HUES64 (cell line): ENCODE results near the gene MPO.
A peak's percentile ranks its signal among the peaks of the same experiment; 100 is the strongest.

Source experiments
- H3K27ac ChIP-seq: 2 replicates; pipeline ENCODE4 v1.7.0; 2013; ENCODE audit warnings: low read depth, low read length, inconsistent platforms
- H3K27me3 ChIP-seq: 2 replicates; pipeline ENCODE4 v1.6.1; 2013; ENCODE audit warnings: mild to moderate bottlenecking, low read length; ENCODE audit not compliant: insufficient read depth
- H3K36me3 ChIP-seq: 2 replicates; pipeline ENCODE4 v1.6.1; 2013; ENCODE audit warnings: mild to moderate bottlenecking, low read length; ENCODE audit not compliant: insufficient read depth
- H3K4me1 ChIP-seq: 2 replicates; pipeline ENCODE4 v1.6.1; 2013; ENCODE audit warnings: mild to moderate bottlenecking, low read length, moderate library complexity; ENCODE audit not compliant: insufficient read depth
- H3K4me3 ChIP-seq: 2 replicates; pipeline ENCODE4 v1.5.1; 2013; ENCODE audit warnings: mild to moderate bottlenecking, low read length, moderate library complexity
- H3K9ac ChIP-seq: 2 replicates; pipeline ENCODE4 v1.6.1; 2013; ENCODE audit warnings: mild to moderate bottlenecking, low read depth, low read length
- H3K9me3 ChIP-seq: 2 replicates; pipeline ENCODE4 v1.6.1; 2013; ENCODE audit warnings: low read depth, low read length; ENCODE audit not compliant: insufficient read depth
- WGBS: fragments of 150-250, 120-280 bp; methylation state at CpG from one replicate; pipeline ENCODE4 v1.1.7; 2013; ENCODE audit warnings: missing lambda C conversion rate; 5-methylcytosine and 5-hydroxymethylcytosine counted together

MPO gene

GRCh38 chr17:58302919-58303585 lies 22.3 kb upstream of the MPO start:
- no peaks in the 10 kb centered on the region for H3K36me3 ChIP-seq
- H3K9me3 ChIP-seq: no peaks in the 10 kb centered on the region
- H3K4me3 ChIP-seq: no peak overlapping the region
- 92% methylated on average over 7 of the region's 9 CpGs for WGBS
- H3K27me3 ChIP-seq: no peaks in the 10 kb centered on the region
- no peak overlapping the region for H3K9ac ChIP-seq
- H3K27ac ChIP-seq: no peak overlapping the region
- peaks cover 5% of the 10 kb centered on the region; the same call in 1 of the 2 replicates for H3K4me1 ChIP-seq

- WGBS: 85% methylated on average over 9 of the region's 9 CpGs
- H3K27me3 ChIP-seq: no peaks in the 10 kb centered on the region
- H3K36me3 ChIP-seq: no peaks in the 10 kb centered on the region
- no peak overlapping the region for H3K4me3 ChIP-seq
- H3K4me1 ChIP-seq: peaks cover 5% of the 10 kb centered on the region; the same call in 1 of the 2 replicates
- H3K9me3 ChIP-seq: no peaks in the 10 kb centered on the region
- no peak overlapping the region for H3K27ac ChIP-seq
- H3K9ac ChIP-seq: no peak overlapping the region
These were observed 21.6 kb upstream of the MPO start for GRCh38 chr17:58302171-58302918.

- Histone ChIP-seq H3K4me3 (no peak overlapping the region), H3K4me1 (peaks cover 5% of the 10 kb centered on the region; the same call in 1 of the 2 replicates), H3K27ac (no peak overlapping the region), H3K9ac (no peak overlapping the region), H3K9me3 (no peaks in the 10 kb centered on the region), H3K27me3 (no peaks in the 10 kb centered on the region), H3K36me3 (no peaks in the 10 kb centered on the region)
- WGBS: 82% methylated on average over 15 of the region's 16 CpGs
These were observed 20.9 kb upstream of the MPO start for GRCh38 chr17:58301504-58302150.

GRCh38 chr17:58300336-58300735 lies 19.6 kb upstream of the MPO start:
- no peak overlapping the region for H3K4me3 ChIP-seq
- peaks cover 5% of the 10 kb centered on the region; the same call in 1 of the 2 replicates for H3K4me1 ChIP-seq
- WGBS: 92% methylated on average over 6 of the region's 6 CpGs
- H3K27me3 ChIP-seq: no peaks in the 10 kb centered on the region
- no peaks in the 10 kb centered on the region for H3K36me3 ChIP-seq
- no peaks in the 10 kb centered on the region for H3K9me3 ChIP-seq
- no peak overlapping the region for H3K9ac ChIP-seq
- no peak overlapping the region for H3K27ac ChIP-seq

GRCh38 chr17:58294034-58294433 lies 13.3 kb upstream of the MPO start:
- H3K27ac ChIP-seq: no peak overlapping the region
- no peak overlapping the region for H3K9ac ChIP-seq
- no peaks in the 10 kb centered on the region for H3K36me3 ChIP-seq
- H3K4me1 ChIP-seq: no peaks in the 10 kb centered on the region
- H3K27me3 ChIP-seq: no peaks in the 10 kb centered on the region
- H3K4me3 ChIP-seq: no peak overlapping the region
- H3K9me3 ChIP-seq: no peaks in the 10 kb centered on the region
- 90% methylated on average over 1 of the region's 1 CpG for WGBS

- no peaks in the 10 kb centered on the region for H3K9me3 ChIP-seq
- H3K27me3 ChIP-seq: no peaks in the 10 kb centered on the region
- no peaks in the 10 kb centered on the region for H3K36me3 ChIP-seq
- H3K4me1 ChIP-seq: no peaks in the 10 kb centered on the region
- no peak overlapping the region for H3K27ac ChIP-seq
- no peak overlapping the region for H3K9ac ChIP-seq
- WGBS: 95% methylated on average over 5 of the region's 5 CpGs
- H3K4me3 ChIP-seq: no peak overlapping the region
These were observed 10.5 kb upstream of the MPO start for GRCh38 chr17:58291246-58291645.

- H3K4me1 ChIP-seq: peaks cover 5% of the 10 kb centered on the region
- no peaks in the 10 kb centered on the region for H3K9me3 ChIP-seq
- H3K4me3 ChIP-seq: no peak overlapping the region
- 99% methylated on average over 2 of the region's 2 CpGs for WGBS
- H3K27me3 ChIP-seq: no peaks in the 10 kb centered on the region
- H3K36me3 ChIP-seq: no peaks in the 10 kb centered on the region
- H3K27ac ChIP-seq: no peak overlapping the region
- no peak overlapping the region for H3K9ac ChIP-seq
These were observed 9.1 kb upstream of the MPO start for GRCh38 chr17:58289869-58290268.

- Histone ChIP-seq H3K9ac (no peak overlapping the region), H3K9me3 (no peaks in the 10 kb centered on the region)
These were observed 4.7 kb upstream of the MPO start for GRCh38 chr17:58285422-58285810.

GRCh38 chr17:58284613-58285421 lies 4.1 kb upstream of the MPO start:
- peaks cover 14% of the 10 kb centered on the region for H3K4me1 ChIP-seq
- no peaks in the 10 kb centered on the region for H3K9me3 ChIP-seq
- H3K27ac ChIP-seq: no peak overlapping the region
- no peaks in the 10 kb centered on the region for H3K36me3 ChIP-seq
- H3K27me3 ChIP-seq: peaks cover 4% of the 10 kb centered on the region; the same call in 1 of the 2 replicates
- no peak overlapping the region for H3K4me3 ChIP-seq
- WGBS: 38% methylated on average over 5 of the region's 6 CpGs
- H3K9ac ChIP-seq: peak overlapping the region; percentile 35; the same call in 1 of the 2 replicates

More at GRCh38 chr17:58285422-58285810, 4.7 kb upstream of the MPO start:
- Histone ChIP-seq H3K27me3 (no peaks in the 10 kb centered on the region), H3K4me3 (no peak overlapping the region), H3K4me1 (peaks cover 14% of the 10 kb centered on the region), H3K27ac (no peak overlapping the region), H3K36me3 (no peaks in the 10 kb centered on the region)
- 97% methylated on average over 2 of the region's 3 CpGs for WGBS

GRCh38 chr17:58283674-58284612 lies 3.2 kb upstream of the MPO start:
- Histone ChIP-seq H3K27me3 (peaks cover 13% of the 10 kb centered on the region; the same call in 1 of the 2 replicates), H3K27ac (no peak overlapping the region), H3K4me3 (no peak overlapping the region), H3K4me1 (peaks cover 14% of the 10 kb centered on the region), H3K36me3 (no peaks in the 10 kb centered on the region), H3K9me3 (no peaks in the 10 kb centered on the region), H3K9ac (no peak overlapping the region)
- whole genome bisulfite sequencing: 70% methylated on average over 12 of the region's 12 CpGs
